NCI-H2081 treated with DMSO at 0.1 percent for 48 hours (cell line): ENCODE measurements around the gene TSSK2.
"Not testable (repeated sequence)": the region's sequence is repeated elsewhere in the genome, so short reads cannot be mapped to it uniquely, and the experiment has no call there.

Experiments used
- DNase-seq: peaks from one replicate; lab custom pipeline; 2025; lab: John Stamatoyannopoulos, UW

The TSSK2 gene

DNA sequence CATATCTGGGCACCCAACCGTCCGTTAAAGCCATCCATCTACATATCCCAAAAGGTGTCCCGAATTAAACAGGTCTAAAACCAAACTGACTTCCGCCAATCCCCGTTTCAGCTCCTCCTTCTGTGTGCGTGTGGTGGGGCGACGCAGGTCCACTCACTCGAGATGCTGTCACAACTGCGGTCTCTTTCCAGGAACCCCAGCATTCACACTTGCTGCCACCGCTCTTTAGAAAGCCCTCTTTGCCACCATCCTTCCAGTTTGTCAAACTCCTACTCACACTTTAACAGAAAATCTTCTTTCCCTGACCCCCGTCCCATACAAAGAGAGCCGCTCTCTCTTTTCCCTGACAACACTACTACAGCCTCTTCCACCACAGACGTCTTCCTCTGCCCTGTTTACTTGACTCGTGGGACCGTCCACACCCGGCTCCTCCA lies 12.9 kb downstream of the TSSK2 start:
- DNase-seq, result no peak

DNA sequence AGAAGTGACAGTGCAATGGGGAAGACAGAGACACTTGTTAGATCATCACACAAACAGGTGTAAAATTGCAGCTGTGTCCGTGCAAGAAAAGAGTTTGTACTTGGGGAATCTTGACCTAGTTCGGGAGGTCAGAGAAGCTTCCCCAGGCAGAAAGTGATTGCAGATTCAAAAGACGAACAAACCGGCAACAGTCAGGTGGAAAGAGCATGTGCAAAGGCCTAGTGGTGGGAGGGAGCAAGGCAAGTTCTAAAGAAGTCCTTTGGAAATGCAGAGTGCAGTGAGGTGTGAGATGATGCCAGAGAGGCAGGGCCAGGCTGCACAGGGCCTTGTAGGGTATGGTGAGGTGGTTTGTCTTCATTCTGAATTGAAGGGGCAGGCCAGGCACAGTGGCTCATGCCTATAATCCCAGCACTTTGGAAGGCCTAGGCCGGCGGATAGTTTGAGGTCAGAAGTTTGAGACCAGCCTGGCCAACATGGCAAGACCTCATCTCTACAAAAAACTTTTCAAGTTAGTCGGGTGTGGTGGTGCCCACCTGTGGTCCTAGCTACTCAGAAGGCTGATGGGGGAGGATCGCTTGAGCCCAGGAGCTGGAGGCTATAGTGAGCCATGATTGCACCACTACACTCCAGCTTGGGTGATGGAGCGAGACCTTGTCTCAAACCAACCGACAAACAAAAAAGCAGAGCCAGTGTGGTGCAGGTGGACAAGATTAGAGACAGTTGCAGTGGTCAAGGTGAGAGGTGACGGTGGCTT lies 15.3 kb downstream of the TSSK2 start:
- no peak for DNase-seq

DNA sequence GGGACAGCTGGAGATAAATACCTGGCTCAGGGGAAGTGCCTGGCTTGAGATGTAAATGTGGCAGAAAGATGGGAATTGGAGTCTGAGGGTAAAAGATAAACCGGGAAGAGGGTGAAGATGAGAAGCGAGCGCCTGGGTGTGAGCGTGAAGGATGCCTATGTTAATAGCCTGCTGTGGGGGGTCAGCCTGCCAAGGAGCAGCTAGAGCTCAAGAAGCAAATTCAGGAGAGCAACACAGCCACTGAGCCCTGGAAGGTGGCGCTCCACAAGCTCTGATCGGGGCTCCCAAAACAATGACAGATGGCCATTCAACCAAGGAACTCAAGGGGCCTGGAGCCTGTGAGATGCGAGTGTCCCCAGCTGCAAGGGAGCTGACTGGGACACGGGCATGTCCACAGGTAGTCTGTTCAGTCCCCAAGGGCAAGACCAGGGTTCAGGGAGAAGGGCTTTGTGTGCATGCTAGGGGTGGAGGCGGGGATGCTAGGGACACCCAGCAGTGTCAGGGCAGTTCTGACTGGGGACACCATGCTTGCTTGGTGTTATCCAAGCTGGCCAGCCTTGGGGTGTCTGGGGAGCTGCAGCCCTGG lies 16.2 kb downstream of the TSSK2 start:
- no peak for DNase-seq

DNA sequence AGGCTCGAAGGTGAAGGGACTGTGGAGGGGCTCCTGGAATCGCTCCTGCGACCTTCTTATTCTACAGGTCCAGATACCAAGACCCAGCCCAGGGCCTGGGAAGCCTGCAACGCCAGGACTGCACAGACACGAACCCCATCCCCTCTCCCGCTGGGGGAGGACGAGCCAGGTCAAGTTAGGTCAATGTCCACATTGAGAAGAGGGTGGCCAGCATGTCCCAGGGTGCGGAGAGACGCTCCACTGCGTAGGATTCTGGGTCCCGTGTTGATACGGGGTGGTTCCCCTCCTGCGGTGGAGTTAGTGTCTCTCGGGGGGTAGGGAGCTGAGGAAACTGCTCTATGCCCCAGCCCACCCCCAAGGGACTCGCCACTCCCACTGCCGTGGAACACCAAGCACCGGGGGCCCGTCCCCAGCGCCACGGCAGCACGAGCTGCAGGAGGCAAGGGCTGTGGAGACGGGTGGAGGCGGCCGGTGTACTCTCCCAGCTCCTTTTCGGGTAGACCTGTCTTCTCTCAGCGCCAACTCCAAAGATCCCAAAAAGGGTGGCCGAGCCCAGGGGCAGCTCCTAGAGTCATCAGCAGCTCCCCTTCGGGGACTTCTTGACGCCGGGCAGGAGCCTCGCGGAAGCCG lies 17.4 kb downstream of the TSSK2 start:
- no peak for DNase-seq

DNA sequence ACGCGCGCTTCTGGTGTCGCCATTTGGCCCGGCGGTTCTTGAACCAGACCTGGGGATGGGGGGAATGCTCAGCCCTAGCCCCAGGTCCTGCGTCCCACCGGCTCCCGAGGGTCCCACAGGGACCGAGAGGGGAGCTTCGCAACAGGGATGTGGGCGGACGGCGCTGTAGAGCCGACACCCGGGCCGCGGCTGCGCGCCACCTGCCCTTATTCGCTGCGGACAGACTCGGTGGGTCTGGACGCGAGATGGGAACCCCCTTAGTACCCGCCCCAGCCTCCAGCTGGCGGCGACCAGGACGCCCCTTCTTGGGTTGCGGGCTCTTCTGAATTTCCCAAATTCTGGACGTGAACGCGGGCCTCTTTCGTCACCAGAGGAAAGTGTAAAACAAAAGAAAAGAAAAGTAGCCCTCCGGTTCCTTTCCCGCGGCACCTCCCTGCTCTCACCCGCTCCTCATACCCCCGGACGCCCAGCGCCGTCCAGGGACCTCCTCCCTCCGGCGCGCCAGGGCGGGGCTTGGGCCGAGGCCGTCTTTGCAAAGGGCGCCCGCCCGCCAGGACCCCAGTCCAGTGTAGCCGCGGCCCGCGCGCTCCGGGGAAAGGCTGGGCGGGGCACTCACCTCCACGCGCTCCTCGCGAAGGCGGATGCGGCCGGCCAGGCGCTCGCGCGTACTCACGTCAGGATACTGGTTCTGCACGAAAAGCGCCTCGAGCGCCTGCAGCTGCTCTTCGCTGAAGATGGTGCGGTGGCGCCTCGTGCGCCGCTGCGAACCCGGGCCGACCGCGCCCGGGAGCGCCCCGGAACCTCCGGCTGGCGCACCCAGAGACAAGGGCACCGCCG lies 18.2 kb downstream of the TSSK2 start:
- DNase-seq, result no peak

DNA sequence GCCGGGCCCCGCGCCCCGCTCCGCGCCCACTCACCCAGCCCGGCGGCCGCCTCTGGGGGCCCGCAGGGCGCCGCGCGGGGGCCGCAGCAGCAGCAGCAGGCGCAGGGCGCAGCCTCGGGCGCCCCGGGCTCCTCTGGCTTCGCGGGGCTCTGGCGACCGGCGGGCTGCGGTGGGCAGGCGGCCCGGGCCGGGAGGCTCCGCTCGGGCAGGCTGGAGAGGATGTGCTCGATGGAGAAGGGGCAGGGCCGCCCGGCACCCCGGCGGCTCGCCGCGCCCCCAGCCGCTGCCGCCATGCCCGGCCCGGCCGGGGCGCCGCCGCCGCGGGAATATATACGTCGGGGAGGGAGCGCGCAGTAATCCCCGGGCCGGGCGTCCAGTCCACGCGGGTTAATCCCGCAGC lies 18.9 kb downstream of the TSSK2 start, which contains the start of gene GSC2:
Gene GSC2, minus strand, starts transcription at position 302 of the 400 bp plus-strand sequence. Its CDS starts 9 bp downstream, at position 293.
- no peak for DNase-seq

DNA sequence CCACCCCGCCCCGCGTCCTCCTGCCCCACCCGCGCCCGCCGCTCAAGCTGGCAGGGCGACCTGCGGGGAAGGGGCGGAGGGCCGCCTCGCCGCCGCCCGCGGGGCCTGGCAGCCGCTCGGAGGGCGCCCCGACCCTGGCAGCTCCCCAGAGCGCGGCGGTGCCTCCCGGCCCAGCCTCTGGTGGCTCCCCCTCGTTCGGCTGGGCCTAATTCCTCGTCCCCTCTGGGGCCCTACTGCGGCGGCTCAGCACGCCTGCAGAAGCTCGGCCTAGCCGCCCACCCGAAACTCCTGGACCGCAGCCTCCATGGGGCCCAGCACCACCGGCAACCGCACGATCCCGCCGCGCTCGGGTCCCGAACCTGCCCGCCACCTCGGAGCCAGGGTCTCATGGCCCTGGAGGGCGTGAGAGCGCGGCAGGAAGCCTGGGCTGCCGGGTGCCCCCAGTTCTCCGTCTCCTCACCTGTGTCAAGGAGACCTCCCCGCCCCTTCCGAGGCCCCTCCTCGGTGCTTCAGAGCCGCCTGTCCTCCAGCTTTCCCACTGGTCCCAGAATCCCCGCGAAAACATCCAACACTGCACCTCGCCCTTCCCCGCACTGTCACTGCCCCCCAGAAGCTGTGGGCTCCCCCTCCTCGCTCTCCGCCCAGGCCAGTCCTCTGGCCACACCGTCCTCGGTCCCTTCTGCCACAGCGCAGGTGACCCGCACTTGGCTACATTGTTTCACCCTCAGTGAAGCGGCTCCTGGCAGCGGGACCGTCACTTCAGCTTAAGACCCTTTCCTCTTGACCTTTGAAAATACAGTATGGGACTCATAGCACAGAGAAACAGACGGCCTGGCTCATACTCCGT lies 19.6 kb downstream of the TSSK2 start:
- DNase-seq, result no peak

DNA sequence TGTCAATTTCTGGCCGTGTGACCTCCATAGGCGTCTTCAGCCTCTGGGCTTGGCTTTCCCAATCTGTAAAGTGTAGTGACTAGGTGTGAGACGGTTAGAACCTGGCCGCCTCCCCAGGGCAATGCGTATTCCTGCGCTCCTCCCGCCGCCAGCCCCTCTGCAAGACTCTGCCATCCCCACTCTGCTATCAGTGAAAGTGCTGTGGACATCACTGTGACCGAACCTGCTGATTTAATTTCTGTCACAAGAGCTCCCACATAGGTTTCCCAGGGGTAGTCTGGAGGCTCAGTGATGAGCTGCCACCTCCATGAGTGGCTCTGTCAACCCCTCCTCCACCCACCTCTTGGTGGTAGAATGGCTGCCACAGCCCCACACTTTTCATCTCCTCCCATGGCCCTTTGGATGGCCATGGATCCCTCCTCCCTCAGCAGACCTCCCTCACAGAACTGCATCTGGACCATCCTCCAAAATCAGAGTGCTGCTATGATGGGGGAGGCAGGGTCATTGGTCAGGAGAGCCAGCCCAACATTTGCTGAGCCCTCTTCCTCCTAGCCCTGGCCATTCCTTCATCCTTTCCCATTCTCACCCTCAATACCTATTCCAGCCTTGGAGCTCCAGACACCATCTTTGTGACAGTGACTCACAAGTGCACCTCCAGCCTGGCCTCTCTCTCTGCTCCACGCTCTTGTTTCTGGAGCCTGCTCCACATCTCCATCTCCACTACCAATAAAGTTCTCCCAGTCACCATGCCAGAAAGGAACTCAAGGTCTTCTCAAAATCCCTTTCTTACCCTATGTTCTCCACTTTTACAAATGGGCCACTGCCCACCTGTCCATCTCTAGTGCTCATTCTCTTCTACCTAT lies 20.5 kb downstream of the TSSK2 start:
- DNase-seq, result no peak

DNA sequence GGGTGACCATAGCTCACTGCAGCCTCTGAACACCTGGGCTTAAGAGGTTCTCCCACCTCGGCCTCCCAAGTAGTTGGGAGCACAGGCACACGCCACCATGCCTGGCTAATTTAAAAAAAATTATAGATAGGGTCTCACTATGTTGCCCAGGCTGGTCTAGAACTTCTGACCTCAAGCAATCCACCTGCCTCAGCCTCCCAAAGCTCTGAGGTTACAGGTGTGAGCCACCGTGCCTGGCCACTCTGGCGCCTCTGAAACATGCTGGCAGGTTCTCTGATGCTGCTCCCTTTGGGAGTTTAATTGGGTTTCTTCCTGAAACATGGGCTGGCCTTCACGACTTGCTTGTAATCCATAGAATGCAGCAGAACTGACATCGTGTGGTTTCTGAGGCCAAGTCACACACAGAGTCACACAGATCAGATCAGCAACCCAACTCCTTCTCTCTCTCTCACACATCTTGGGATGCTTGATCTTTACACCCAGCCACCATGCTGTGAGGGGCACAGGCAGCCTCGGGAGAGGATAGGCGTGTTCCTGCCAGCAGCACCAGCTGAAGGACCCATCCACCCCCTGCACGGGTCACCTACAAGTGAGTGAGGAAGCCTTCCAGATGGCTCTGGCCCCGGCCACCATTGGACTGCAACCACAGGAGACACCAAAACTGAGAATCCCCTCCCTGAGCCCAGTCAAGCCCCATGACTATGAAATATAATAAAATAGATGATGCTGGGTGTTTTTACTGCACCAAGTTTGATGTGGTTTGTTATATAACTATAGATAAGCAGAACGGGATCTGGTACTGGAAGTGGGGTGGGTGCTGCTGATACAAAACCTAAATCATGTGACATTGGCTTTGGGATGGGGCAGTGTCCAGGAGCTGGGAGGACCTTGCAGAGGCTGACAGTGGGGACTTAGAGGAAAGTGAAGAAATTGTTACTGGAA lies 22.1 kb downstream of the TSSK2 start:
- DNase-seq, result no peak

DNA sequence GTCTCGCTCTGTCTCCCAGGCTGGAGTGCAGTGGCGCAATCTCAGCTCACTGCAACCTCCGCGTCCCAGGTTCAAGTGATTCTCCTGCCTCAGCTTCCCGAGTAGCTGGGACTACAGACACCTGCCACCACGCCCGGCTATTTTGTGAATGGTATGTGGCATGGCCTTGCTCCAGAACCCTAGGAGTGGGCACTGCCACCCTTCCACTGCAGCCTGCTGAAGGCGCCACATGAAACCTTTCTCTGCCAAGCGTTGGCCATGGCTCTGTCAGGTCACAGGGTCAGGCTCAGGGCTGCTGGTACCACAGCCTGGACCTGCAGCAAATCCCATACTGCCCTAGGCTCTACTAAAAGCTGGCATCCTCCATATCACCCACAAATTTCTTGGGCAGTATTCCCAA lies 25.0 kb downstream of the TSSK2 start:
- not testable (repeated sequence) for DNase-seq

DNA sequence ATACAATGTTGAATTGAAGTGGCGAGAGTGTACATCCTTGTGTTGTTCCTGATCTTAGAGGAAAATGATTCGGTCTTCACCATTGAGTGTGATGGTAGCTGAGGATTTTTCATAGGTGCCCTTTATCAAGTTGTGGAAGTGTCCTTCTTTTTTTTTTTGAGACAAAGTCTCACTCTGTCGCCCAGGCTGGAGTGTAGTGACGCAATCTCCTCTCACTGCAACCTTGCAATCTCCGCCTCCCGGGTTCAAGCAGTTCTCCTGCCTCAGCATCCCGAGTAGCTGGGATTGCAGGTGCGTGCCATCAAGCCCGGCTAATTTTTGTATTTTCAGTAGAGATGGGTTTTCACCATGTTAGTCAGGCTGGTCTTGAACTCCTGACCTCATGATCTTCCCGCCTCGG lies 27.5 kb downstream of the TSSK2 start:
- not testable (repeated sequence) for DNase-seq

DNA sequence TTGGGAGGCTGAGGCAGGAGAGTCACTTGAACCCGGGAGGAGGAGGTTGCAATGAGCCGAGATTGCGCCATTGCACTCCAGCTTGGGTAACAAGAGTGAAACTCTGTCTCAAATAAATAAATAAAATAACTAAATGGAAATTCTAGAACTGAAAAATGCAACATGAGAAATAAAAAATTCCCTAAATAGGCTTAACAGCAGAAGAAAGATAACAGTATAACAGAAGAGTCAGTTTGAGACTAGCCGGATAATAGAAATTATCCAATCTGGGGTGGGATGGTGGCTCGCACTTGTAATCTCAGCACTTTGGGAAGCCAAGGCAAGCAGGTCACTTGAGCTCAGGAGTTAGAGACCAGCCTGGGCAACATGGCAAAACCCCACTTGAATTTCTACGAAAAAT lies 33.3 kb downstream of the TSSK2 start:
- no peak for DNase-seq

DNA sequence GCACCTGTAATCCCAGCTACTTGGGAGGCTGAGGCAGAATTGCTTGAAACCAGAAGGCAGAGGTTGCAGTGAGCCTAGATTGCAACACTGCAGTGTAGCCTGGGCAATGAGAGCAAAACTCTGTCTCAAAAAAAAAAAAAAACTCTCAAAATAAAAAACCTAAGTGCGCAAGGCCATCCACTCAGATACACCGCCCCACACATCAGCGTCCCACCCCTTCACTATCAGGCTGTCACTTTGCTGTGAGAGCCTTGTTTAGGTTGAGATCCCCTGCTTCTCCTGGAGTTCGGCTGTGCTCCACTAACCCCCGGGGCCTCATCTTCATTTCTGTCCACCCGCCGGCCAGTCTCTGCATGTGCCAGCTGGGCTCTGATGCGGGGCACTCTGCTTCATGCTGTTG lies 35.3 kb downstream of the TSSK2 start:
- DNase-seq, result no peak

DNA sequence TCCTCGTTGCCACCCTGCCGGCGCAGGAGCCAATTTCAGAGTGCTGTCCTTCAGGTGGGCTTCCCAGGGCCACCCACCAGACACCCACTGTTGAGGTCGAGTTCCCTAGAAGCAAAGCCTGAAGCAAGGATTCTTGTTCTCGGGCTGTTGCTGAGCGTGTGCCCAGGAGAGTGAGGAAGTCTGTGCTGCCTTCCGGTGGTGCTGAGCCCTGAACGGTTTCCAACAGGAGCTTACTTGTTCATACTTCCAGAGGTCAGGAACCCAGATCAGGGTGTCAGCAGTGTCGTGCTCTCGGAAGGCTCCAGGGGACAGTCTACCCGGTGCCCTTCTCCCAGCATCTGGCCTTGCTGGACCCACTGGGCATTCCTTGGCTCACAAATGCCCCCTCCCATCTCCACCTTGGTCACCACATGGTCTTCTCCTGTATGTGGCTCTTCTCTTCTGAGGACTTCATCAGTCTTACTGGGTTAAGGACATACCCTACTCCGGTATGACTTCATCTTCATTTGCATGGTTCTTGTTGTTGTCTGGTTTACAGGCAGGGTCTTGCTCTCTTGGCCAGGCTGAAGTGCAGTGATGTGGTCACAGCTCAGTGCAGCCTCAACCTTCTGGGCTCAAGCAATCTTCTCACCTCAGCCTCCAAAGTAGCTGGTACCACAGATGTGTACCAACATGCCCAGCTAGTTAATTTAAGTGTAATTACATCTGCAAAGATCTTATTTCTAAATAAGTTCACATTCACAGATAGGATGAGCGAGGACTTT lies 36.2 kb downstream of the TSSK2 start:
- no peak for DNase-seq

DNA sequence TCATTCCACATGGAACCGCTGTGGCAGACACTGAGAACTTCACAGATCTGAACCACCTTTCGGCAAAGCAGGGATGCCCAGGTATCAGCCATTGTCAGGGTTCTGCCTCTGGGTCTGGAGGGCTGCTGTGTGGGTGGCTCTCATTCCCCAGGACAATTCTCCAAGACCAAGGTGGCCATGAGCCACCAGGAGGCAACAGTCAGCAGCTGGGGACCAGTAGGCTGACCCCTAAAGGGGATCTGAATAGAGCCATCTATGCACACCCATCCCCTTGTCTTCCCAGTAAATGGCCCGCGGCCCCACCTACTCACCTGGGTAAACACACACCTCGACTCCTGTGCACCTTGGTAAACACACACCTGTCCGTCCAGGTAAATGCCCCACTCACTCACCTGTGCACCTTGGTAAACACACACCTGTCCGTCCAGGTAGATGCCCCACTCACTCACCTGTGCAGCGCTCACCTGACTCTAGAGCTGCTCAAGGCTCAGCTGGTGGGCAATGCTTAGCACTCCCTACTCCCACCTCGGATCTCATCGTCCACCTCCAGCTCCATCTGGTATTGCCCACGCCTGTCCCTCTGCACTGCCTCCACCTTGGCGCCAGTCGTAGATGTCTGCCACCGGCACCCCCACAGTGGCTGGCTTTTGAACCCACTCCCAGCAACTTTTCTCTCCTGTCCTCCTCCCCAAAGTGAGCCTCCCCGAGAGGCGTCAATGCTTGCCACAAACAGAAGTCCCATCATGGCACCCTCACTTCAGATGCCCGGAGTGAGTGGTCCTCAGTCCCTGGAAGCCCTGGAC lies 37.2 kb downstream of the TSSK2 start:
- no peak for DNase-seq

DNA sequence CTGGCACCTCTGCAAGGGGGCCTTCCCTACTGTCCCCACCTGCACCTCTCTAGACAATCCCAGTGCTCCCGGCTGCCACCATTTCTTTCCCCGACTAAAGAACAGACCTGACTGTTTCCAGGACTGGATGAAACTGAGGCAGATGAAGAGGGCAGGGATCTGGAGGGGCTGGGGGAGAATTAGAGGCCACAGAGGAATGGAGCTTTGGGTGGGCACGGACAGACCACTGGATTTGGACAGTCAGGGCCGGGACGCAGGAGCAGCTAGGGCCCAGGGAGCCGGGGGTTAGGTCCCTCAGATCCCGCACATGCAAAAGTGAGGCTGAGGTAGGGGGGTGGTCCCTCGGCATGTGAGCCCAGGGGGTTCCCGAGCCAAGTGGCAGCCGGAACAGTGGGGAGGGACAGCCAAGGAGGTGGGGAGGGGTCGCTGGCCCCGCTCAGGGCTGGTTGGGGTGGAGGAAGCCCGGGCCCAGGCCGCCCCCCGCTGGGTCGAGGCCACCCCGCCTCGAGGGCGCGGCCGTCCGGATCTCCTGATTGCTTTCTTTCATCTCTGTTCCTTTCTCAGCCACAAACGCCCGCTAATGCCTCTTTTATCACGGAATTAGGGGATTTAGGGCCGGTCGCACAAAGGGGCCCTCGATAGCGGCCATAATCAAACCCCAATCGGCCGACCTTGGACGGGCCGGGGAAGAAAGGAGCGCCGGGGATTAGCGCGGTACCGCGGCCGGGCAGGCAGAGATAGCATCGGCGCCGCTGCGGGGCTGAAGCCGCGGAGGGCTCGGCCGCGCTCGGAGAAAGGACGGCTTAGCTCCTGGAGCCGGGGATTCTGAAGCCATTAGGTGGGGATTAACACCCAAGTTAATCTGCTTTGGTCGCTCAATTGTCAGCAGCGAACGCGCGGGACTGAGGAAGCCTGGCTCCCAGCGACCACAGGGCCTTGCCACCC lies 38.2 kb downstream of the TSSK2 start:
- DNase-seq, result no peak

DNA sequence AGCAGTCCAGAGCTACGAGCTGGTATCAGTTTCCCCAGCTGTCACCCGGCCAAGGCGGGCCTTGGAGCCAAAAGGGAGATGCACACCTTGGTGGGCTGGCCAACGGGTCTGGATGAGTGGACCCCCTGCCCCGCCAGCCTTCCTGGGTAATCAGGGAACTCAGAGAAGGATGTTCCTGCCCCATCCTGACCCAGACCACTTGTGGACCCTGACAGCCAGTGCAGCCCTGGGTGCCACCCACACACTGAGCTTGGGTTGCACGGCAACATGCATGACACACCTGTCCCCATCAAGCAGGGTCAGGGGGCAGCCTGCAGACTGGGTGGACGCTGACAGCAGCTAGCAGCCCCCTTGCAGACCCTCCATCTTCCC lies 38.8 kb downstream of the TSSK2 start:
- no peak for DNase-seq
